ENCODE measurements around the gene WWOX.

Gene WWOX

GRCh38 chr16:78375055-78375679 is 275.7 kb downstream of the WWOX start:
- H3K9me3 Mint-ChIP-seq: no peaks in the 10 kb centered on the region
- no peak overlapping the region for H3K27ac Mint-ChIP-seq
- H3K36me3 Mint-ChIP-seq (ENCODE audit: low read depth): no peaks in the 10 kb centered on the region
- H3K27me3 Mint-ChIP-seq (ENCODE audit: low read depth): no peaks in the 10 kb centered on the region
- no peak overlapping the region for H3K4me3 Mint-ChIP-seq
- no peaks in the 10 kb centered on the region for H3K4me1 Mint-ChIP-seq (ENCODE audit: low read depth)

GRCh38 chr16:78376452-78376851 is 277.0 kb downstream of the WWOX start:
- H3K9me3 Mint-ChIP-seq: no peaks in the 10 kb centered on the region
- H3K4me3 Mint-ChIP-seq: no peak overlapping the region
- no peaks in the 10 kb centered on the region for H3K4me1 Mint-ChIP-seq (ENCODE audit: low read depth)
- no peak overlapping the region for H3K27ac Mint-ChIP-seq
- H3K36me3 Mint-ChIP-seq (ENCODE audit: low read depth): no peaks in the 10 kb centered on the region
- H3K27me3 Mint-ChIP-seq (ENCODE audit: low read depth): no peaks in the 10 kb centered on the region

GRCh38 chr16:78377312-78377711 is 277.9 kb downstream of the WWOX start:
- Mint-ChIP-seq H3K4me1 (ENCODE audit: low read depth) (no peaks in the 10 kb centered on the region), H3K27me3 (ENCODE audit: low read depth) (no peaks in the 10 kb centered on the region), H3K27ac (no peak overlapping the region), H3K9me3 (no peaks in the 10 kb centered on the region), H3K36me3 (ENCODE audit: low read depth) (no peaks in the 10 kb centered on the region), H3K4me3 (no peak overlapping the region)

- H3K9me3 Mint-ChIP-seq: no peaks in the 10 kb centered on the region
- H3K27ac Mint-ChIP-seq: no peak overlapping the region
- H3K36me3 Mint-ChIP-seq (ENCODE audit: low read depth): no peaks in the 10 kb centered on the region
- no peak overlapping the region for H3K4me3 Mint-ChIP-seq
- H3K4me1 Mint-ChIP-seq (ENCODE audit: low read depth): no peaks in the 10 kb centered on the region
- H3K27me3 Mint-ChIP-seq (ENCODE audit: low read depth): no peaks in the 10 kb centered on the region
These were observed 281.6 kb downstream of the WWOX start for GRCh38 chr16:78381060-78381459.

GRCh38 chr16:78383118-78383517 is 283.7 kb downstream of the WWOX start:
- Mint-ChIP-seq H3K27me3 (ENCODE audit: low read depth) (no peaks in the 10 kb centered on the region), H3K36me3 (ENCODE audit: low read depth) (no peaks in the 10 kb centered on the region), H3K4me1 (ENCODE audit: low read depth) (no peaks in the 10 kb centered on the region), H3K9me3 (no peaks in the 10 kb centered on the region), H3K4me3 (no peak overlapping the region), H3K27ac (no peak overlapping the region)

GRCh38 chr16:78385086-78385805 is 285.8 kb downstream of the WWOX start:
- no peaks in the 10 kb centered on the region for H3K27me3 Mint-ChIP-seq (ENCODE audit: low read depth)
- no peak overlapping the region for H3K4me3 Mint-ChIP-seq
- no peaks in the 10 kb centered on the region for H3K9me3 Mint-ChIP-seq
- no peaks in the 10 kb centered on the region for H3K4me1 Mint-ChIP-seq (ENCODE audit: low read depth)
- H3K27ac Mint-ChIP-seq: no peak overlapping the region
- H3K36me3 Mint-ChIP-seq (ENCODE audit: low read depth): no peaks in the 10 kb centered on the region

GRCh38 chr16:78386557-78387324 is 287.3 kb downstream of the WWOX start:
- Mint-ChIP-seq H3K4me1 (ENCODE audit: low read depth) (no peaks in the 10 kb centered on the region), H3K9me3 (no peaks in the 10 kb centered on the region), H3K36me3 (ENCODE audit: low read depth) (no peaks in the 10 kb centered on the region), H3K27ac (no peak overlapping the region), H3K27me3 (ENCODE audit: low read depth) (no peaks in the 10 kb centered on the region), H3K4me3 (no peak overlapping the region)

- Mint-ChIP-seq H3K4me3 (no peak overlapping the region), H3K9me3 (no peaks in the 10 kb centered on the region), H3K27me3 (ENCODE audit: low read depth) (no peaks in the 10 kb centered on the region), H3K4me1 (ENCODE audit: low read depth) (no peaks in the 10 kb centered on the region), H3K27ac (no peak overlapping the region), H3K36me3 (ENCODE audit: low read depth) (no peaks in the 10 kb centered on the region)
These were observed 289.6 kb downstream of the WWOX start for GRCh38 chr16:78389009-78389498.

GRCh38 chr16:78390092-78390491 is 290.6 kb downstream of the WWOX start:
- Mint-ChIP-seq H3K4me1 (ENCODE audit: low read depth) (no peaks in the 10 kb centered on the region), H3K36me3 (ENCODE audit: low read depth) (no peaks in the 10 kb centered on the region), H3K27me3 (ENCODE audit: low read depth) (no peaks in the 10 kb centered on the region), H3K4me3 (no peak overlapping the region), H3K9me3 (no peaks in the 10 kb centered on the region), H3K27ac (no peak overlapping the region)

- no peak overlapping the region for H3K27ac Mint-ChIP-seq
- H3K36me3 Mint-ChIP-seq (ENCODE audit: low read depth): no peaks in the 10 kb centered on the region
- H3K4me3 Mint-ChIP-seq: no peak overlapping the region
- H3K9me3 Mint-ChIP-seq: no peaks in the 10 kb centered on the region
- no peaks in the 10 kb centered on the region for H3K27me3 Mint-ChIP-seq (ENCODE audit: low read depth)
- H3K4me1 Mint-ChIP-seq (ENCODE audit: low read depth): no peaks in the 10 kb centered on the region
These were observed 291.3 kb downstream of the WWOX start for GRCh38 chr16:78390508-78391324.

- no peaks in the 10 kb centered on the region for H3K4me1 Mint-ChIP-seq (ENCODE audit: low read depth)
- H3K27ac Mint-ChIP-seq: no peak overlapping the region
- H3K4me3 Mint-ChIP-seq: no peak overlapping the region
- H3K27me3 Mint-ChIP-seq (ENCODE audit: low read depth): no peaks in the 10 kb centered on the region
- no peaks in the 10 kb centered on the region for H3K9me3 Mint-ChIP-seq
- H3K36me3 Mint-ChIP-seq (ENCODE audit: low read depth): no peaks in the 10 kb centered on the region
These were observed 293.2 kb downstream of the WWOX start for GRCh38 chr16:78392585-78393195.

GRCh38 chr16:78395035-78395434 is 295.6 kb downstream of the WWOX start:
- Mint-ChIP-seq H3K27ac (no peak overlapping the region), H3K9me3 (no peaks in the 10 kb centered on the region), H3K36me3 (ENCODE audit: low read depth) (no peaks in the 10 kb centered on the region), H3K4me1 (ENCODE audit: low read depth) (no peaks in the 10 kb centered on the region), H3K4me3 (no peak overlapping the region), H3K27me3 (ENCODE audit: low read depth) (no peaks in the 10 kb centered on the region)

GRCh38 chr16:78396046-78396445 is 296.6 kb downstream of the WWOX start:
- Mint-ChIP-seq H3K9me3 (no peaks in the 10 kb centered on the region), H3K4me1 (ENCODE audit: low read depth) (no peaks in the 10 kb centered on the region), H3K4me3 (no peak overlapping the region), H3K36me3 (ENCODE audit: low read depth) (no peaks in the 10 kb centered on the region), H3K27me3 (ENCODE audit: low read depth) (no peaks in the 10 kb centered on the region), H3K27ac (no peak overlapping the region)

- no peaks in the 10 kb centered on the region for H3K36me3 Mint-ChIP-seq (ENCODE audit: low read depth)
- no peaks in the 10 kb centered on the region for H3K27me3 Mint-ChIP-seq (ENCODE audit: low read depth)
- H3K9me3 Mint-ChIP-seq: no peaks in the 10 kb centered on the region
- no peak overlapping the region for H3K27ac Mint-ChIP-seq
- no peak overlapping the region for H3K4me3 Mint-ChIP-seq
- H3K4me1 Mint-ChIP-seq (ENCODE audit: low read depth): no peaks in the 10 kb centered on the region
These were observed 297.2 kb downstream of the WWOX start for GRCh38 chr16:78396673-78397072.
